GM12878 (cell line): Measurements from ENCODE around the gene EXOC4.

ENCODE experiments used
- EZH2 ChIP-seq: IDR thresholded peaks from 2 replicates; pipeline ENCODE4 v1.6.1; 2012; ENCODE audit warnings: low read depth, mild to moderate bottlenecking, control low read depth, inconsistent platforms, low read length, borderline replicate concordance; ENCODE audit not compliant: control insufficient read depth
- RCOR1 ChIP-seq: conservative IDR thresholded peaks from 2 replicates; pipeline ENCODE4 v1.6.1; 2012; ENCODE audit warnings: low read depth, low read length, improper control_type of control experiment

GRCh38 chr7:133360201-133360600 lies 107.3 kb downstream of the EXOC4 start:
- TF ChIP-seq EZH2 (no peak), RCOR1 (no peak)
